ENCODE measurements around the gene CYGB. TPM values are rescaled to one million over a fixed set of nuclear protein-coding genes. Genes with fewer than 3 reads are reported as not detected.

The CYGB gene
- total RNA-seq, 1 experiment from 2014 or later = 1.6 TPM

DNA sequence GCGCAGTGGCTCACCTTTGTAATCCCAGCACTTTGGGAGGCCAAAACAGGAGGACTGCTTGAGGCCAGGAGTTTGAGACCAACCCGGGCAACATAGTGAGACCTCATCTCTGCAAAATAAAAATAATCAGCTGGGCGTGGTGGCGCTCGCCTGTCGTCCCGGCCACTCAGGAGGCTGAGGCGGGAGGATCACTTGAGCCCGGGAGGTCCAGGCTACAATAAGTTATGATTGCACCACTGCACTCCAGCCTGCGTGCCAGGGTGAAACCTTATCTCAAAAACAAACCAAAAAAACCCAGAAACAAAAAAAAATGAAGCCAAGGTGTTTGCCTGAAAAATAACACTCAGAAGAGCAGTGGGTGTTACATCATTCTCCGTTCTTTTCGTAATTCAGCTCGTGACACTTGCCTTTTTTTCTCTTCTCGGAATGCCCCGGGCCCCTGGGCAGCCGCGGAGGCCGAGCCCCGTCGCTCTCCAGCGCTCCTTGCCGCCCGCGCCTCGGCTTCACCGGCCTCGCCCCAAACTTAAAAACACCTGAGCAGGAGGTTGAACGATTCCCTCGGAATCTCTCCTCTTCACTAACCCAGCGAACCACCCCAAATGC is 19.4 kb upstream of the CYGB start:
- no peak for DNase-seq (ENCODE audit: low read depth)
- in situ Hi-C loops (cut with HindIII; ENCODE audit: low pct_unique_long_range_greater_than_20kb, low sequenced_read_pairs) = no loop called here

DNA sequence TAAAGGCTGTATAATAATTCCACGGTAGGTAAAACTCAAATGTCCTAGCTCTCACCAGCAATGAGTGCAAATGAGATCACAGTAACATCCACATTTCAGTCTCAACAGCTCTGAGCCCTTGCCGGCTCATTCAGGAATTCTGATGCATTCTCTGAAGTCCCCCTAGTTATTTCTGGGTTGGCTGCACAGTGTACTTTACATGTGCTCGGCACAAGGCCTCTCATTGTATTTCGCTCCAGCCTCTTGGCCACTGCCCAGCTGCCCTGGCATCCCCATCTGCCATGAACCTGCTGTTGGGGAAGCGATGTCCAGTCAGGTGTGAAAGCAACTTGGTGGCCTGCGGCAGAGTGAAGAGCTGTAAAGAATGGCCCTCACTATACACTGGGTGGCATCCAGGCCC is 16.6 kb upstream of the CYGB start:
- peak; percentile 91 for DNase-seq (ENCODE audit: low read depth)
- in situ Hi-C loops (cut with HindIII; ENCODE audit: low pct_unique_long_range_greater_than_20kb, low sequenced_read_pairs) = no loop called here

DNA sequence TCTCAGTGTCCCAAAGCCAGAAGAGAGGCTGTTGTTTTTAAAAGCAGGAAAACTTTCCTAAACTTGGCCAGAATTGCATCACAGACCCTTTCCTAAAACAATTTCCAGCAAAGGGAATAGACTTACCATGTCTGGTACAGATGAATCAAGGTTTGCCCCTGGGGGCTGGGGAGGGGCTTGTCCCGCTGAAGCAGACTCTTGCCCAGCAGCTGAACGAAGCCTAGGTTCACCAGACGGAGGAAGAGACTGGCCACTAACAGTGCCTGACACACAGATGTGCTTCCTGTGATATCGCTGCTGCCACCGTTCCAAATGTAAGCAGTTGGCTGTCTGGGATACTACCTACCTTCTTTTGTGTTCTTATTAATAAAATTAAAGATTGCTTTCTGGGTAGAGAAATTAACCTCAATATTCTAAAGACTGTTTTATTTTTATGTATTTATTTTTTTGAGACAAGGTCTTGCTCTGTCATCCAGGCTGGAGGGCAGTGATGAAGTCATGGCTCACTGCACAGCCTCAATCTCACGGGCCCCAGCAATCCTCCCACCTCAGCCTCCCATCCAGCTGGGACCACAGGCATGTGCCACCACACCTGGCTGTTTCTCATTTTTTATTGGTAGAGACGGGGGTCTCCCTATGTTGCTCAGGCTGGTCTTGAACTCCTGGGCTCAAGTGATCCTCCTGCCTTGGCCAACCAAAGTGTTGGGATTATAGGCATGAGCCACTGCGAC is 15.8 kb upstream of the CYGB start:
- in situ Hi-C loops (cut with HindIII; ENCODE audit: low pct_unique_long_range_greater_than_20kb, low sequenced_read_pairs) = no loop called here
- no peak for DNase-seq (ENCODE audit: low read depth)

DNA sequence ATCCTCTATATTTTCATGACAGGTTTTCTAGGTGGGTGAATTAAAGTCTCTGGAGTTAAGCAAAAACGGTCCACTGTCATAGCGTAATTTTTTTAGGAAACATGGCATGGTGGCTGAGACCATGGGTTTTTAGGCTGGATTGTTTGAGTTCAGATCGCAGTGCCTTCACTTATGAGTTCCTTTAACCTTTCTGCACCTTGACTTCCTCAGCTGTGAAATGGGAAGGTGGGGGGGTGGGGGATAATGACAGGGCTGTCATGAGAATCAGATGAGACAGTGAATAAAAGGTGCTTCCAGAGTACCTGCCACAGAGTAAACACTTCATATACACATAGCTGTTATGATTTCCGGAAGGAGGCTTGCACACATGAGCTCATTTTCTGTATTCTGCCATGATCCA is 14.2 kb upstream of the CYGB start:
- in situ Hi-C loops (cut with HindIII; ENCODE audit: low pct_unique_long_range_greater_than_20kb, low sequenced_read_pairs) = no loop called here
- DNase-seq (ENCODE audit: low read depth) = no peak

DNA sequence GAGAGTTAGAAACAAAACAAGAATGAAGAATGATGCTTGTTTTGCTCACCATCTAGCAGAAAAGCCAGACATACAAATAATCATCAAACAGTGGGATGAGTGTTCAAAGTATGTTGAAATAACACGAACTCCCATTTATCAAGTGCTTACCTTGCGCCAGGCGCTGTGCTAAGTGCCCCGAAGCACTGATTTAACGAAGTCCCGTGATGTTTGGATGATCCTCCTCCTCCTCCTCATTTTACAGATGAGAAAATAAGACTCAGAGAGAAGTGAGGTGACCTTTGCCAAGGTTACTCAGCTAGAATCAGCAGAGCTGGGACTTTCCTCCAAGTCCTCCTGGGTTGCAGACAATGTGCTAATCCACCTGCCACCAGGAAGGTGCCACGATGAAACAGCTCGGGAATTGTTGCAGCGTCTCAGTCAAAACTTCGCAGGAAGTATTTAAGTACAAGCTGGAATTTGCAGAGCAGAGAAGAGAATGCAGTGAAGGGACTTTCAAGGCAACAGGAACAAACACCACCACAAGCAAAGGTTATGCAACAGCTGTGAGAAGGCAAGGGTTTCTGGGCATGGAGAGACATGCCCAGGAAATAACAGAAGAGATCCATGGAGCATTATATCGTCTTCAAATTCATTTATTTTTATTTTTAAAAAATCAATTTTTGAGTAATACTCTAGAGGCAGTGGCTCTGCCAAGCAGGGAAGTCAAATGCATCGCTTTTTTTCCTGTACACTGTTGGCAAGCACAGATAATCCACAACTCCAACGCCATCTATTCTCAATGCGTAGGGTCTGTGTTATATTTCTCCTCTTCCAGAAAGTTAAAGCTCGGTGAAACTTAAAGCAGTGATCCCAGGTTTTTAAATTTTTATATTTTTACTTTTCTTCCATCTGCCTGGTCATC is 13.5 kb upstream of the CYGB start:
- peak; percentile 87 for DNase-seq (ENCODE audit: low read depth)
- in situ Hi-C loops (cut with HindIII; ENCODE audit: low pct_unique_long_range_greater_than_20kb, low sequenced_read_pairs) = no loop called here

DNA sequence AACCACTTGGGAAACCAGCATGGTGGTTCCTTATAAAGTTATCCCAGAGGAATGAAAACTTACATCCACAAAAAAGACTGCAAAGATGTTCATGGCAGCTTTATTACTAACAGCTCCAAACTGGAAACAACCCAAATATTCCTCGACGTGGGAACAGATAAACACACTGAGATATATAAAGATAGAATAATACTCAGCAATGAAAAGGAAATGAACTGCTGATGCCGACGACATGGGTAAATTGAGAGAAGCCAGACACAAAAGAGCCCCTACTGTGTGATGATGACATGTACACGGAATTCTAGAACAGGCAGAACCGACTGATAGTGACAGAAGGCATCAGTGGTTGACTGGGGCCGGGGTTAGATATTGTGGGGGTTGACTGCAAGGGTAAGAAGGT is 12.0 kb upstream of the CYGB start:
- DNase-seq (ENCODE audit: low read depth) = no peak
- in situ Hi-C loops (cut with HindIII; ENCODE audit: low pct_unique_long_range_greater_than_20kb, low sequenced_read_pairs) = no loop called here

DNA sequence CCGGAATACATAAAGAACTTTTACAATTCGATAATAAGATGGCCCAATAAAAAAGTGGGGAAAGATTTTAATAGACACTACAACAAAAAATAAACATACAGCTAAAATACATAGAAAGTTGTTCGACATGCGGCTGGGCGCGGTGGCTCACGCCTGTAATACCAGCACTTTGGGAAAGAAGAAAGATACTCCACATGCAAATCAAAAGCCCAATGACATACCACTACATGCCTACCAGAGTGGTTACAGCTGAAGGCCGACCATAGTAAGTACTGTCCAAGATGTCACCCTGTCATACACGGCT is 11.7 kb upstream of the CYGB start:
- in situ Hi-C loops (cut with HindIII; ENCODE audit: low pct_unique_long_range_greater_than_20kb, low sequenced_read_pairs) = no loop called here

DNA sequence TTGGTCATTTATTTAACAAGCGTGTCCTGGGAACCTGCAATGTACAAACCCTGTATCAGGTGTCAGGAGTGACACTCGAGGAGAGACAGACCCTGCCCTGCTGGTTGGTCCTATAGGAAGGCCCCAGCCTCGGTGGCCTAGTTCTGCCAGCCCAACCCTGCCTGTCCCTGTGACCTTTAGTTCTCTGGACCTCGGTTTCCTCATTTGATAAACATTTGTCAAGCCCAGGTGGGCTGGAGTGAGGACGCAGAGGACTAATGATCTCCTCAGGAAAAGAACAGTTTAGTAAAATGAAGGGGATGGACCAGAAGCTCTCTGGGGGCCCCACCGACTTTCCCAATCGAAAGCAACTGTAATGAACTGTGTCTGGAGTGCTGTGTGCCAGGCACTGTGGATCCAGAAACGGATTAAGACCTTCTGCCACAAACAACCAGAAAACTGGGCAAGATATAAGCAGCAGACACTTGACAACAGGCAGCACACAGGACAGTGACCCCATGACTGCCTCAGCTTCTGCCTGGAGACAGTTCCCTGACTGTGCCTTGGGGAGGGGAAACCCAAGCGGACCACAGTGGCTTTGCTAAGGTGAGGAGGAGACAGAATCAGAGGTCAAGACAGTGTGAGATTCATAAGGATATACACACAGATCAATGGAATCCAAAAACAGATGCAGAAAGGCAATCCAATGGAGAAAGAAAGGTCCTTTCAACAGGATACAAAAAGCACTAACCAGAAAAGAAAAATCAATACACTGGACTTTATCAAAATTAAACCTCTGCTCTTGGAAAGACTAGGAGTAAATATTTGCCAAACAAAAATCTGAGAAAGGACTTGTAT is 11.1 kb upstream of the CYGB start:
- in situ Hi-C loops (cut with HindIII; ENCODE audit: low pct_unique_long_range_greater_than_20kb, low sequenced_read_pairs) = no loop called here
- DNase-seq (ENCODE audit: low read depth) = no peak

More for the DNA sequence above, 11.7 kb upstream of the CYGB start:
- DNase-seq (ENCODE audit: low read depth) = no peak

DNA sequence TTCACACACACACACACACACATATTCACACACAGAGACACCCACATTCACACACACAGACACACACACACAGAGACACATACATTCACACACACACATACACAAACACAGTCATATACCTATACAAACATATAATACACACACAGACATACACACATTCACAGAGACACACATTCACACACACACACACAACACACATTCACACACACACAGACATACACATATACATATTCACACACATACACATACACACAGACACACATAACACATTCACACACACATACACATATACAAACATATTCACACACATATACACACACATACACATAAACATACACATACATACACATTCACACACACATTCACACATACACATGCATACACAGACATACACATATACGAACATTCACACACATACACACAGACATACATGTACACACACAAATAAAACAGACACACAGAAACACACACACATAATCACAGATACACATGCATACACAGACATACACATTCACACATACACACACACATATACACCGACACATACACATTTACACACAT is 10.2 kb upstream of the CYGB start:
- in situ Hi-C loops (cut with HindIII; ENCODE audit: low pct_unique_long_range_greater_than_20kb, low sequenced_read_pairs) = no loop called here
- DNase-seq (ENCODE audit: low read depth) = no peak

DNA sequence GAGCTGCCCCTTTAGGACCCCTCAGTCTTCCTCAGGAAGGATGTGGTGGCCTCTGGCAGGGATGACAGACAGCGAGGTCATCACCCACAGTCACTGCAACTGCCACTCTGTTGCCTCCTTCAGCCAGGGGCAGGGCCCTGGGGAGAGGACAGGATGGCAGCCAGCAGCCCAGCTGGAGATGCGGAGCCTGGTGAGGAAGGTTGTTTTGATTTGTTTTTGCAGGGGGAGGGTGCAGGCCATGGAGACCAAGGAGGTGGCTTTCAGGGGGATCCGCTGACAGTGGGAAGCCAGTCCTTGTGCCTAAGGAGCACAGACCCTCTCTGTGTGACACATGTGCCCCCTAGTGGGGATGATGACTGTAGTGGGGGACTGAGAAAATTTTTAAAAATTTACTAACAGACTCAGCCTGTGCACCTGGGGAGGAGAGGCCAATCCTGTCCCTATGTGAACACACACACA is 9.7 kb upstream of the CYGB start:
- in situ Hi-C loops (cut with HindIII; ENCODE audit: low pct_unique_long_range_greater_than_20kb, low sequenced_read_pairs) = no loop called here
- peak; percentile 57 for DNase-seq (ENCODE audit: low read depth)

DNA sequence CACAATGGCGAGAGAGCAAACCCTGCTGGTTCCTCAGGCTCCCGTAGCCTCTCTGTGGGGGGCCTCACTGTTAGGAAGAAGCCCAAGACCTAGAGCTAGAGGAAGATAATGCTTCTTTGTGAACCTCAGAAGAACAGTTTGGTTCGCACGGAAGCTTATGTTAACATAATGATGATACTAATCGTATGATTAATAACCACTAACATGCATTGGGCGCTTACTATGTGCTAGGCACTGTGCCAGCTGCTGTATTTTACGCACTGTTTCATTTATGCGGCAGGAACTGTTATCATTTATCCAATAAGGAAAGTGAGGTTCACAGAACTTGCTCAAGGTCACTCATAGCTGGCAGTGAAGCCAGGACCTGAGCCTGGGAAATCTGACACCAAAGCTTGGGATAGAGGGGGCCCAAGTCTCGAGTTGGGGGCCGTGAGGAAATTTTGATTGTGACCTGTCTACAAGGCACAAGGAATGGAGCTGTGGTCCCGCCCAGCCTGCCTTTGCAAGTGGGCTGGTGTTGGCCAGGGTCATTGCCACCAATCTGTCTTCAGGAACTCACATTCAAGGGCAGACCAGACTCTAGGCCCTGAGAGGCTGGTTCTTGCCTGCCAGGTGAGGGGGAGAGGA is 9.2 kb upstream of the CYGB start:
- no peak for DNase-seq (ENCODE audit: low read depth)
- in situ Hi-C loops (cut with HindIII; ENCODE audit: low pct_unique_long_range_greater_than_20kb, low sequenced_read_pairs) = no loop called here

DNA sequence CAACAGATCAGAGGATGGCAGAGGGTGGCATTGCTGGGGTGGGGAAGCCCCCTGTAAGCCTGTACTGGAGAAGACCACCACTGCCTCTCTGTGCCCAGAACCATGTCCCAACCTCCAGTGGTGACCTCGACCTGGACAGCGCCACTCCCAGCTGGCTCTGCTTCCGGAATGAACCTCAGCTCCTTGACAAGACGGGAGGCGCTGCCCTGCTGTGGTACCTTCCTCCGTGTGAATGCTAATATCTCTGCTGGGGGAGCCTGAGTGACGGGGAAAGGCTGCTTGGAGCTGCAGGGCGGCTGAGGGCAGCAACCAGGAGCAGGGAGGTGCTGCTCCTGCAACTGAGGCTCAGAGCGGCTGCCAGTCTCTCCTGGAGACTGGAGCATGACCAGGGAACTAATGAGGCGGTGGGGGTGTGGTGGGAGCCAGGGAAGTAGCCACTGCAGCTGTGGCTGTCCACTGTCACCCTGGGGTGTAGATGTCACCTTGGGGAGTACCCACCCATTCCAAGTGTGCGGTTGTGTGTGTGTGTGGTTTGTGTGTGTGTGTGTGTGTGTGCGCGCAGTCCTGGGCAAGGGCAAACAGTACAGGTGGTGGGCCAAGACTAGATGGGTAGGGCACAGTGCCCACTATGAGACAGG is 8.5 kb upstream of the CYGB start:
- DNase-seq (ENCODE audit: low read depth) = no peak
- in situ Hi-C loops (cut with HindIII; ENCODE audit: low pct_unique_long_range_greater_than_20kb, low sequenced_read_pairs) = no loop called here

DNA sequence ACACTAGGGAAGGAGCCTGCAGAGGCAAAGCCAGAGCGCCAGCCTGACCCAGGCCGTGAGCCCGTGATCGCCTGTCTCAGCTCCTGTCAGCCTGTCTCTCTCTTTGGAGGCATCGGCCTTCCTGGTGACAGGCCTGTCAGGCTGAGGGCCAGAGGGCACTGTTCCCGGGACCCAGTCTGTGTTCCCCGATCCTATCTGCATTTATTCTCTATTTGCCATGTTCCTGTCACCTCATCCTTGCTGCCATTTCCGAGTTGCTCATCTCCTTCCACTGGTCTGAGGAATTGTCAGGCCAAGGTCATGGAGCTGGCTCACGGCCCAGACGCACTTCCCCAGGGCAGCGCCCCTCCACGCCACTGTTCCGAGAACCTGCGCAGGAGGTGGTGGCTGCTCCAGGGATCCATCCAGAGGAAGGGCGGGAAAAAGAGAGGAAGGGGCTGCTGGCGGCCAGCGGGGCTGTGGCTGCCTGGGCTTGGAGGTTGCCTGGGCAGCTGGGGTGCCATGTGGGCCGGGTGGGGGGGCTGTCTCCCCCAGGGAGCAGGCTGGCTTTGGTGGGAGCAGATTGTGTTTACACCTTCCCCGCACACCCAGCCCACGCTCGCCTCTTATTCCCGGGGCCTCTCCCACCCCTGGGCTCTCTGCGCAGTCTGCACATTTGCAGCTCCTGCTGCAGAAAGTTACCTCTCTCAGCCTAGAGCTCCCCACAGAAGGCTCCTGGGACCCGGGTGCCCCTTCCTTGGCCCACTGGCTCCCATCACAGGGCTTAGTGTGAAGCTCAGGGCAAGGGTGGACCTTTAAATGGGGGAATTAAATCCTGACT is 7.2 kb upstream of the CYGB start:
- no peak for DNase-seq (ENCODE audit: low read depth)
- in situ Hi-C loops (cut with HindIII; ENCODE audit: low pct_unique_long_range_greater_than_20kb, low sequenced_read_pairs) = no loop called here

DNA sequence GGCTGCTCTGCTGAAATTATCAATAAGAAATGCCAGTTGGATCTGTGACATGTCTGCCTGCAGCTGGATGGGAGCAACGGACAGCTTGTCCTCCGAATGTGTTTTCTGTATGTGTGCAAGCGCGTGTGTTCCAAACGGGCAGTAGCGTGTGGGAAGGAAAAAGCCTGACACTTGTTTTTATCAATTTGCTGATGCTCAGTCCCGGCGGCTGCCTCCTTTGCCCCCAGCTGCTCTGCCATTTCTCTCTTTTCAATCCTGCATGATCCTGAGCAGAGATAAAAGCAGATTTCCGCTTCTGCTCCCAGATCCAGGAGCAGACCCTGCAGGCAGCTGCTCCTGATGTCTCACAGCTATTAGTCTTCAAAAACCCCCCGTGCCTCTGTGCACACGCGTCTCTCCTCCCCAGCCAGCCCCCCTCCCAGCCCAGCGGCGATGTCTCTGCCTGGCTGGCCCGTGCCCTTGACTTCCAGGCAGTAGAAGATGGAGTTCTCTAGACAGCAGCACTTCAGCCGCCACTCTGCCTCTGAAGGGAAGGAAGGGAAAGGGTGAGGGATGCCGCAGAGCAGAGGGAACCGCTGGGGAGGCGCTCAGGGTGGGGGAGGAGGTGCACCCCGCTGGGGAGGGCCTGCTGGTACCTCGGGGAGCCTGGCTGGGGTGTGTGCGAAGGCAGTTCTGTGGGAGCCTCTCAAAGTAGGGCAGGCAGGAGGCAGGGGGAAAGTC is 6.5 kb upstream of the CYGB start:
- in situ Hi-C loops (cut with HindIII; ENCODE audit: low pct_unique_long_range_greater_than_20kb, low sequenced_read_pairs) = no loop called here
- DNase-seq (ENCODE audit: low read depth) = no peak

DNA sequence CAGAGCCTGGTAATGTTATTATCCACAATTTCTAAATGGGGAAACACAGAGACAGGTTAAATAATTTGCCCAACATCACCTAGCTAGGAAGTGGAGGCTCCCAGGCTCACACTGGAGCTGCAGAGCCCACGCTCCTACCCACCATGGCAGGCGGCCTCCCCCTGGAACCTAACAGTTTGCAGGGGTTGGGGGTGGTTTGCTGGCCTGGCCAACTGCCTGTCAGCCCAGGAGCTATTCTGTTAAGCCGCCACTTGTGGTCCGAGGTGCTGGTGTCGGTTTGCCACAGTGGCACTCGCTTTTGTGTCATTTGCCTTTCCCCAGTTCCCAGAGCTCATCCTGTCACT is 5.9 kb upstream of the CYGB start:
- in situ Hi-C loops (cut with HindIII; ENCODE audit: low pct_unique_long_range_greater_than_20kb, low sequenced_read_pairs) = no loop called here
- no peak for DNase-seq (ENCODE audit: low read depth)

DNA sequence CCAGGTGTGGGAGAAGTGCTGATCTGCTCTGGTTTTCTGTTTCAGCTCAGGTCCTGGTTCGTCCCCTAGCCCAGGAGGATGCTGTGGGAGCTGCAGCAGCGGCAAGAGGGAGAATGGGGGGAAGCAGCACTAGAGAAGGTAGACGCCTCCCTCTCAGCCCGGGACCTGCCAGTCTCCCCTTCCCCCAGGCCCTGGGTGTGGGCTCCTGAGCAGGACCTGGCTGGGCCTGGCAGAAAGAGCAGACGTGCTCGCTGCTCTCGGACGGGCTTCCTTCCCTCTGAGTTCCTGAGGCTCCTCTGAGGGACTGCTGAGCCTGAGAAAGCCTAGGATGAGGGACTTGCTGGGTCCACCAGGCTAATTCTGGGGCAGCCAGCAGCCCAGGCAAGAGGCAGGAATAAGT is 5.5 kb upstream of the CYGB start:
- in situ Hi-C loops (cut with HindIII; ENCODE audit: low pct_unique_long_range_greater_than_20kb, low sequenced_read_pairs) = no loop called here
- DNase-seq (ENCODE audit: low read depth) = no peak

Measured in Caki2 (cell line).